Nephron (organoid): ENCODE data around the gene RFX7.
A peak's percentile ranks its signal among the peaks of the same experiment; 100 is the strongest.

Source experiments
- H3K27ac Mint-ChIP-seq, 3 experiments: 2 replicates each; pipeline ENCODE4 v1.8.0; 2020; ENCODE audit warnings: mixed read lengths in 3 of 3, mild to moderate bottlenecking in 2 of 3, moderate library complexity in 1 of 3
- H3K27me3 Mint-ChIP-seq: 2 replicates; pipeline ENCODE4 v1.8.0; 2021; ENCODE audit warnings: low read depth, mild to moderate bottlenecking, moderate library complexity, mixed read lengths
- H3K36me3 Mint-ChIP-seq: 2 replicates; pipeline ENCODE4 v1.8.0; 2020; ENCODE audit warnings: low read depth, mixed read lengths
- H3K4me1 Mint-ChIP-seq: 2 replicates; pipeline ENCODE4 v1.8.0; 2020; ENCODE audit warnings: mixed read lengths
- H3K4me3 Mint-ChIP-seq, 3 experiments: 2 replicates each; pipeline ENCODE4 v1.8.0; 2020; ENCODE audit warnings: mild to moderate bottlenecking in 3 of 3, mixed read lengths in 3 of 3, moderate library complexity in 2 of 3
- H3K9me3 Mint-ChIP-seq: 2 replicates; pipeline ENCODE4 v1.8.0; 2020; ENCODE audit warnings: mixed read lengths
- CTCF ChIP-seq, 3 experiments: fragments of 200-600 bp; sonication (generic); IDR thresholded peaks; one replicate each; pipeline ENCODE4 v1.5.0; 2021; ENCODE audit warnings: antibody characterized with exemption in 3 of 3; ENCODE audit not compliant: unreplicated experiment in 3 of 3

The RFX7 gene

DNA sequence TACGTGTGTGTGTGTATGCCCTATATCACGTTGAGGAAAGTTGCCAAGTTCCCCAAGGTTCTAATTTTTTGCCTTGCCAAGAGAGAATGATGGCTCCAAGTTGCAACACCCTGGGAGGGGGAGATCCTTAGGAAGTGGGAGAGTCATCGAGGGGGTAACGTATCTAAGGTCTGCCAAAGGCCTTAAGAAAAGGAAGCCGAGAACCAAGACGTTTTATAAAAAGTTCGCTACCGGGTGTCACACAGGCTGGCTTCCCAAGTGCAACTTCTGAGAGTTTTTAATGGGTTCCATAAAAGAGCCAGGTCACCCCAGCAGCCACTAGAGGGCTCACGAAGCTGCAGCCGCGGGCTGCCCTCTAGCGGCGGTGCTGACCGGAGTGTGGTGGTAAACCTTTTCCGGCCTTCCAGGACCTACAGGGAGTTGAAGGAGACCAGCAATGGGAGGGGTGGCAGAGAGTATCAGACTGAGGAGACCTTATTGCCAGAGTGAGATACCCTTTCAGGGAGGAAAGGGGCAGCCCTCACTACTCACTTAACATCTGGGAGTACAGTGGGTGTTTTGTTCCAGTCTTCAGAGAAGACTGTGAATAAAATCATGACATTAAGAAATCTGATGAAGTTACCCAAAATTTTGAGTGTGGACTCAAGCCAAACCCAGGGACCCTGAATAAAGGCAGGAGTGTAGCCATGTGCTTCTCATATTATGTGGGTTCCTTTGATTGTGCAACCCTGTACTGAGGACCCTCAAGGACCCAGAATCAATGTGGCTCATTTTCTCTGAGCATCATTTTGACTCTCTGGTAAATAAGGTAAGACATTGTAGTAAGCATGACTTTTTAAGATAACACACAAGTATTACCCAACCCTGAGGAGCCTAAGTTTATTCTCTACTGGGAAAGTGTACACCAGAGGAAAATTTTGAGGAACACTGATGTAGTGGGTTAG lies 2.5 kb upstream of the RFX7 start:
- H3K4me3 Mint-ChIP-seq, result peak overlapping the region; percentile 95 to 97 (median 96)
- peak overlapping the region; percentile 98 to 99 (median 99) for H3K27ac Mint-ChIP-seq
- peaks cover 3% of the 10 kb centered on the region for H3K36me3 Mint-ChIP-seq
- H3K27me3 Mint-ChIP-seq, result no peaks in the 10 kb centered on the region
- peaks cover 30% of the 10 kb centered on the region for H3K4me1 Mint-ChIP-seq
- peak; percentile 98 to 100 (median 99) for TF ChIP-seq CTCF (IDR thresholded peaks at IDR 0.05; ENCODE audit: unreplicated experiment in 3 of 3)
- H3K9me3 Mint-ChIP-seq, result no peaks in the 10 kb centered on the region

GRCh38 chr15:56244811-56245576 lies 1.3 kb upstream of the RFX7 start:
- no peaks in the 10 kb centered on the region for H3K9me3 Mint-ChIP-seq
- peak overlapping the region; percentile 95 to 97 (median 96) for H3K4me3 Mint-ChIP-seq

DNA sequence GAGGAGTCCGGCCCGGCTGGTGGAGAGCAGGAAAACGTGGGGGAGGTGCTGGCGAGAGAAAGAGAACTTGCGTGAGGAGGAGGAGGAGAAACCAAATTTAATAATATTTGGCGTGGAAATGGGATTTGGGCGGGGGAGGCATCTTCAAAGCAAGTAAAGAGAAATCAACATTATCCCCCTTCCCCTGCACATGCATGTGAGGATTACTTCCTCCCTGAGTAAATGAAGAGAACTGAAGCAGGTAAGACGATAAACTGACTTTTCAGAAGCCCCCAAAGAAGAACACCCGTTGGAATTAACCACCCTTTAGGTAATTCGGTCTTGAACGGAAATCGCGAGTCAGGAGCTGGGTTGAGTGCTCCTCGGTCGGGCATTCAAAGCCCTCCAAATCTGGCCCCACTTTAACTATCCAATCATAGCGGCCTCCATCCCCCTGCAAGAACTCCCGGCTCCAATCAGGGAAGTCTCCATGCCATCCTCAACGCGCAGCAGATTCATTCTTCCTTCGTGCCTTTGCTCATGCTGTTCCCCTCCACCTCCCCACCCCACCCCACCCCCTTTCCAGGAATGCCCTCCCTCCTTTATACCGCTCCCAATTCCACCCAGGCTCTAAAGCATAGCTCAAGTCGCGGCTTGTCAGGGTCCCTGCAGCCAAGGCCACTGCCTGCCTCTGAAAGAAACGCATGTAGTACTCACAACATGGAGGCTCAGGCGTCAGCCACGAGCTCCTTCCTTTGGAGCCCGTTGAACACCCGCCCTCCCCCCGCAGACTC lies 545 bp upstream of the RFX7 start:
- TF ChIP-seq CTCF (IDR thresholded peaks at IDR 0.05; ENCODE audit: unreplicated experiment in 3 of 3), result no peak
- no peaks in the 10 kb centered on the region for H3K27me3 Mint-ChIP-seq
- peaks cover 30% of the 10 kb centered on the region for H3K4me1 Mint-ChIP-seq
- H3K9me3 Mint-ChIP-seq, result no peaks in the 10 kb centered on the region
- peak overlapping the region; percentile 95 to 97 (median 96) for H3K4me3 Mint-ChIP-seq
- H3K36me3 Mint-ChIP-seq, result peaks cover 14% of the 10 kb centered on the region
- peak overlapping the region; percentile 98 to 99 (median 99) for H3K27ac Mint-ChIP-seq

More at GRCh38 chr15:56244811-56245576, 1.3 kb upstream of the RFX7 start:
- no peak for TF ChIP-seq CTCF (IDR thresholded peaks at IDR 0.05; ENCODE audit: unreplicated experiment in 3 of 3)
- Mint-ChIP-seq H3K4me1 (peaks cover 30% of the 10 kb centered on the region), H3K27me3 (no peaks in the 10 kb centered on the region), H3K36me3 (peaks cover 6% of the 10 kb centered on the region), H3K27ac (peak overlapping the region; percentile 98 to 99 (median 99))

DNA sequence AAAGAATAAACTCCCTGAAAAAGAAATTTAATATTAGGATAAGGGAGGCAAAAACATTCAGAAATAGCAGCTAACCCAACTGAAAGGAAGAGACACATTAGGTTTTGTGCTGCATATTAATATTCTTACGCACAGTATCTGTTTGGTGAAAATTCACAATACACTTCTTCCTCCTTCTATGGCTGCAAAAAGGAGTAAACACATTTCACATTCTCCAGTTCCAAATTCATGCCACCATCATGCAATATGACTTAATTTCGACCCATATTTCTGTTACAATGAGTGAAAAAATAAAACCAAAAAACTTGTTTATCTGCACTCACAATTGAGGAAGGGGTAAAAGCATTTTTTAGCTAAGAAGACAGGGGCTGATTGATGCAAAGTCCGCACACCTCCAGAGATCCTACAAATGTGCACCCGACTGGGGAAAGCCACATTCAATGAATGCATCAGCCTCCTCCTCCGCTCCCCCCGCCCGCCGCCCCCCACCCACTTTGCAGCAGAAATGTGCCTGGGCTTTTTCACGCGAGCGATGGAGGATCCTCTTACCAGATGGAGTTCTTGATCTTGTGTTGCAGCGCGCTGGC lies 1.0 kb downstream of the RFX7 start:
- Mint-ChIP-seq H3K27ac (peak overlapping the region; percentile 87 to 99 (median 95)), H3K4me1 (peaks cover 30% of the 10 kb centered on the region), H3K36me3 (peaks cover 24% of the 10 kb centered on the region), H3K9me3 (peaks cover 2% of the 10 kb centered on the region), H3K4me3 (peak overlapping the region; percentile 95 to 100 (median 98)), H3K27me3 (no peaks in the 10 kb centered on the region)
- TF ChIP-seq CTCF (IDR thresholded peaks at IDR 0.05; ENCODE audit: unreplicated experiment in 3 of 3), result no peak

DNA sequence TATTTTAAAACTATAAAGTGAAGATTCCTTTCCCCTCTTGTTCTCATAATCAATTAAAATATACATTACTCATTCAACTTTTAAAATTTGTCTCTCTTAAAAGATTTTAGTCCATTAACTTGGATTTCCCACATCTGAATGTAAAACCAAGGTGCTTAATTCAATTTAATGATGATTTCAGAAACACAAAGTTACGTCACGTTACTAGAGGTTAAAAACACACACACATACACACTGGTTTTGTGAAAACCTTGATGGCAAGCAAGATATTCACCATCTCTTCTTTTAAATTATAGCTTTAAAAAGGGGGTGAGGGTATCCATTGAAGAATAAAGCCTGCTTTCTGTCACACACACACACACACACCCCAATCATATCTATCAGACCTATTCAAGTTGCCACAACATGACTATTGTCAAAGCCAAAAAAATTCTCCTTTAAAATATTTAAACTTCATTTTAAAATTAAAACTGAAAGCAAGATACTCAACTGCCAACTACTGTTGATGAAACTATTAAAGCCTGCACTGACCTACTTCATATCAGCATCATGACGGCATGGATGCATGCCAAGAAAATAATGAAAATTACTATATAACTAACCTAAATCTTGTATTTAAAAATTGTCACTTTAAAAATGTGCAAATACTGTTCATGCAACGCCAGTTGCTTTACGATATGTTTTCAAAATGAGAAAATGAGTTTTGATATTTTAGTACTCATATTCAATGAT lies 2.1 kb downstream of the RFX7 start:
- H3K4me3 Mint-ChIP-seq, result peak overlapping the region; percentile 95 to 100 (median 98)
- no peak for TF ChIP-seq CTCF (IDR thresholded peaks at IDR 0.05; ENCODE audit: unreplicated experiment in 3 of 3)
- peaks cover 5% of the 10 kb centered on the region for H3K9me3 Mint-ChIP-seq
- peaks cover 30% of the 10 kb centered on the region for H3K4me1 Mint-ChIP-seq
- peaks cover 35% of the 10 kb centered on the region for H3K36me3 Mint-ChIP-seq
- peak overlapping the region; percentile 19 to 87 (median 43) for H3K27ac Mint-ChIP-seq
- no peaks in the 10 kb centered on the region for H3K27me3 Mint-ChIP-seq
